Measurements from ENCODE around the gene MYO19. TPM values are rescaled to one million over a fixed set of nuclear protein-coding genes. Genes with fewer than 3 reads are reported as not detected.
A peak's percentile ranks its signal among the peaks of the same experiment; 100 is the strongest.

Gene MYO19
- total and polyA plus RNA-seq, 9 of the 15 experiments (the other 6 are each of a cell fraction or from before 2014, with no cell fraction given), result 21.6 to 176 (median 129) TPM

- no peak for TF ChIP-seq RHOXF2B (CRISPR knock-in tag; conservative IDR thresholded peaks at IDR 0.05)
- TF ChIP-seq RFX1 (IDR thresholded peaks at IDR 0.05), result no peak
- TF ChIP-seq CBX2 (IDR thresholded peaks at IDR 0.05; ENCODE audit: insufficient read depth, low read length, poor library complexity, severe bottlenecking), result no peak
- peak; percentile 73 for TF ChIP-seq PML (IDR thresholded peaks at IDR 0.05; ENCODE audit: low read length)
- no peak for TF ChIP-seq RBM15 (IDR thresholded peaks at IDR 0.05; ENCODE audit: insufficient read depth, low read length)
- 0 out of 4 replicates have a peak, but pooled peaks of 1 of the 2 experiments have one; percentile 17 for TF ChIP-seq ZMIZ1 (IDR thresholded peaks at IDR 0.05; ENCODE audit: low read depth in 2 of 2, low read length in 2 of 2)
- TF ChIP-seq HDAC1 (IDR thresholded peaks at IDR 0.05), result peak; percentile 6 to 95; a peak in 3 of 4 replicates
- no peak for TF ChIP-seq HNRNPK (IDR thresholded peaks at IDR 0.05; ENCODE audit: low read depth, low read length, poor library complexity, severe bottlenecking)
- TF ChIP-seq RBM14 (IDR thresholded peaks at IDR 0.05; ENCODE audit: borderline replicate concordance, insufficient read depth, low read depth, low read length), result no peak
- TF ChIP-seq MCM7 (IDR thresholded peaks at IDR 0.05), result no peak
- TF ChIP-seq SIN3A (IDR thresholded peaks at IDR 0.05; ENCODE audit: borderline replicate concordance in 2 of 2, control insufficient read depth in 1 of 2, low read depth in 2 of 2, low read length in 2 of 2), result peak in 1 of 2 experiments; percentile 93; a peak in 1 of 4 replicates
- TF ChIP-seq ZBTB1 (CRISPR knock-in tag; IDR thresholded peaks at IDR 0.05; ENCODE audit: borderline replicate concordance, low read depth), result no peak
- no peak for TF ChIP-seq MLX (CRISPR knock-in tag; conservative IDR thresholded peaks at IDR 0.05)
- TF ChIP-seq CC2D1A (IDR thresholded peaks at IDR 0.05), result peak; percentile 52; the same call in 1 of the 2 replicates
- peak; percentile 24; the same call in 1 of the 2 replicates for TF ChIP-seq FOXP1 (CRISPR knock-in tag; IDR thresholded peaks at IDR 0.05)
- TF ChIP-seq ZNF696 (CRISPR knock-in tag; conservative IDR thresholded peaks at IDR 0.05), result no peak
- no peak for TF ChIP-seq ZFPM2 (CRISPR knock-in tag; IDR thresholded peaks at IDR 0.05)
- peak; percentile 94 for TF ChIP-seq SAP30 (IDR thresholded peaks at IDR 0.05; ENCODE audit: borderline replicate concordance, insufficient read depth, low read depth, low read length, poor library complexity, severe bottlenecking)
- TF ChIP-seq BMI1 (IDR thresholded peaks at IDR 0.05; ENCODE audit: low read length), result no peak
- peak; percentile 92 for TF ChIP-seq HNRNPL (IDR thresholded peaks at IDR 0.05; ENCODE audit: low read depth, low read length)
- peak; percentile 99 for TF ChIP-seq MNT (conservative IDR thresholded peaks at IDR 0.05)
Observed at GRCh38 chr17:36534840-36535668, at the start of gene MYO19, which contains the start of gene PIGW (continued).

Data from K562 (cell line).